Subcutaneous adipose tissue (tissue), 4 donors: ENCODE results near the gene GAL3ST2. TPM values are rescaled to one million over a fixed set of nuclear protein-coding genes. Genes with fewer than 3 reads are reported as not detected.

ENCODE experiments used
- total RNA-seq, 4 donors: library from RNA; depleted of rRNA; stranded (reverse); fragments of >200 nt; gene quantifications; one replicate each; pipeline ENCODE4 v1.1.0, GENCODE V29; 2016
- TF ChIP-seq, protein P1 (sequence below): fragments of 450-650 bp; IDR thresholded peaks from one replicate; pipeline ENCODE4 v1.5.1; 2016; ENCODE audit warnings: low read depth, mild to moderate bottlenecking, control low read depth, antibody characterized with exemption, moderate library complexity

Gene GAL3ST2
- total RNA-seq, 4 donors from 2014 or later = 2.2 TPM; not detected in 3

DNA sequence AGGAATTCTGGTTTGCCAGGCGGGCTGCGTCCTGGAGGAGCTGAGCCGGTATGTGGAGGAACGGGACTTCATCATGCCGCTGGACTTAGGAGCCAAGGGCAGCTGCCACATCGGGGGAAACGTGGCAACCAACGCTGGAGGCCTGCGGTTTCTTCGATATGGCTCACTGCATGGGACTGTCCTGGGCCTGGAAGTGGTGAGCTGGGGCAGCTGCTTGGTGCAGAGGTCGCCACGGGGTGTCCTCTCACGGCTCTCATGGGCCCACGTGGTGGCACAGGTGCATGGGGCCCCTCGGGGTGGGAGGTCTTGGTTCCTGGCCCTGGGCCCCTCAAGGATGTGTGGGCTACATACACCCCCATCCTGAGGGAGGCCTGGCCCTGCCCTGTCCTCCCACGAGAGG, 33.0 kb upstream of the GAL3ST2 start:
- TF ChIP-seq, protein P1, sequence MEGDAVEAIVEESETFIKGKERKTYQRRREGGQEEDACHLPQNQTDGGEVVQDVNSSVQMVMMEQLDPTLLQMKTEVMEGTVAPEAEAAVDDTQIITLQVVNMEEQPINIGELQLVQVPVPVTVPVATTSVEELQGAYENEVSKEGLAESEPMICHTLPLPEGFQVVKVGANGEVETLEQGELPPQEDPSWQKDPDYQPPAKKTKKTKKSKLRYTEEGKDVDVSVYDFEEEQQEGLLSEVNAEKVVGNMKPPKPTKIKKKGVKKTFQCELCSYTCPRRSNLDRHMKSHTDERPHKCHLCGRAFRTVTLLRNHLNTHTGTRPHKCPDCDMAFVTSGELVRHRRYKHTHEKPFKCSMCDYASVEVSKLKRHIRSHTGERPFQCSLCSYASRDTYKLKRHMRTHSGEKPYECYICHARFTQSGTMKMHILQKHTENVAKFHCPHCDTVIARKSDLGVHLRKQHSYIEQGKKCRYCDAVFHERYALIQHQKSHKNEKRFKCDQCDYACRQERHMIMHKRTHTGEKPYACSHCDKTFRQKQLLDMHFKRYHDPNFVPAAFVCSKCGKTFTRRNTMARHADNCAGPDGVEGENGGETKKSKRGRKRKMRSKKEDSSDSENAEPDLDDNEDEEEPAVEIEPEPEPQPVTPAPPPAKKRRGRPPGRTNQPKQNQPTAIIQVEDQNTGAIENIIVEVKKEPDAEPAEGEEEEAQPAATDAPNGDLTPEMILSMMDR = no peak

DNA sequence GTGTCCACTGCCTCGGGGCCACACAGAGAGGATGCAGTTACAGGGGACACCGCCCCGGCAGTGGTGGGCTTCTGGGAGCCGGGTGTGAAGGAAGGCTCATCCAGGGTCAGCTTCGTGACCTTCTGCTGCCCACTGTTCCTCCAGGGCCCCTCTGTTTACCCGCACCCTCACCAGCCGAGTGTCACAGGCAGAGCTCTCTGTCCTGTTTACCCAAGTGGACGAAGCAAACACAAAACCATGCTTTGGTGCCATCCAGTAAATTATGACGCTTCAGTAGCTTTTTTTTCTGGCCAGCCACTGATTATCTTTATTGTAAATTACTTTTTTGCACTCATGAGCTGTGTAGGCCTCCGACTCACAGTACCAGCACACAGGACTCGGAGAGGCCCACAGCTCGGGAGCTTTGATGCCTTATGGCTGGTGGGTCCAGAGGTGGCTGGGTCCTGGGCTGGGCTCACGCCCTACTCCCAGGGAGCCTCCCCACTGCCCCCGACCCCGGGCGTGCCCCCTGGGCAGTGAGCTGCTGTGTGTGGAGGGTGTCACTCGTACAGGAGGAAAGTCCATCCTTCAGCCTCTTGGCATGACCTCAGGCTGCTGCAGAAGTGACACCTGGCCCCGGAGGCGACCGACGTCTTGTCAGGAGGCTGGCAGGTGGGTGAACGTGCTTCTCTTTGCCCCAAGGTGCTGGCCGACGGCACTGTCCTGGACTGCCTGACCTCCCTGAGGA, 32.4 kb upstream of the GAL3ST2 start:
- TF ChIP-seq, protein P1 = no peak

DNA sequence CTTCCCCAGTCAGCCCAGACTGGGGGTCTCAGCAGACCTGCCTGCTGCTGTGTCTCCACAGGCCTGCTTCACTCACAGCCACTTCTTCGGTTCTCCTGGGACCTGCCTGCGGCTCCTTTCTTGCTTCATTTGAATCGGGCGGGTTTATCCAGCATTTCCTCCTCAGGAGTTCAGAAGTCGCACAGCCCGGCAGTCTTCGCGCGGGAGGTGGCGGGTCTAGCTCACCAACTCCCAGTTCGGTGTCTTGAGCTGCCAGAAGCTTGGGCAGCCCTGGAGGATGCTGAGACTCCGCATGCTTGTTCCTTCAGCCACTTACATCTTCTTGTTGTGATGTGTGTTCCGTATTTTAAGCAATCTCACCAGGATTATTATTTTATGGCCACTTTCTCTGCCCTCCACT, 31.3 kb upstream of the GAL3ST2 start:
- TF ChIP-seq, protein P1 = no peak

DNA sequence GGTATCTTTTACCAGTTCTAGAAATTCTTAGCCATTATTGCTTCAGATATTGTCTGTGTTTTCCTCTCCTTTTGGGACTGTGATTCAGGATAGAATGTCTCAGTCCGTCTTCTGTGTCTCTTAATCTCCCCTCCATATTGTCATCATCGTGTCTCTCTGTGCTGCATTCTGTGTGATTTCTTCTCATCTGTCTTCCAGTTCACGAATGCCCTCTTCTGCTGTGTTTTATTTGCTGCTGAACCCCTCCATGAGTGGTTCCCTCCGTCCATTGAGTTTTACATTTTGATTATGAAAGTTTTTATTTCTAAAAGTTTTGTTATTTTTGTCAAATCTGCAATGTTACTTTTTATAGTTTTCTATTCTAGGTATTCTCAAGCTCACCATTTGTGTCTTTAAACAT, 30.5 kb upstream of the GAL3ST2 start:
- TF ChIP-seq, protein P1 = no peak

DNA sequence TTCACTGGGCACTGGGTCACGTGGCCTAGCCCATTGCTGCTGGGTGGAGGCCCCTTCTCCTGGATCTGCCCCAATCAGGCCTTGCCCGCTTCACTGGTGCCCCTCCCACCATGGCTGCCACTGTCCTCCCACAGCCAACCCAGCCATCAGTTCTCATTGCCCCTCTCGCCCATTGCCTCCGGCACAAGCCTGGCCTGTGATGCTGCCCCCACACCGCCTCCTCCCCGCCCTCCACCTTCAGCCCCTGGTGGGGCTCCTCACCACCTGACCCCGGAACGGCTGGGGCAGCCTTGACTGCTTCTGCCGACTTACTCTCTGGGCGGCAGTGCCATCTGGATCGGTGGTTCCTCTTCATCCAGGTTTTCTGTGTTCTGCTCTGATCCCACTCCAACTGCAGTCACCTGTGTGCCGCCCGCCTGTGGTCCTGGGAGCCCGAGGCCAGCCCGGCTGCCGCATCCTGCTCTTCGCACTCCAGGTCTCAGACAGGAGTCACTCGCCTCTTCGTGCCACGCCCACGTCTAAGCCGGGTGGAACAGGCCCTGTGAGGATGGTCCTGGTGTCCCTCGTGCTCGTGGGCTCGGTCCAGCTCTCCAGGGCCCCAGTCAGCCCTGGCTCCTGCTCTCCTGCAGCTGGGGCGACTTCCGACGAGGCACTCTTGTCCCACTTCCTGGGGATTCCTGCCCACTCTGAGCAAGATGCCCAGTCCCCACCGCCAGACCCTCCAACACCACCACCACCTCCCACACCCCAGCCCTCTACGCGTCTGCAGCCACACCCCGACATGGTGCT, 28.0 kb upstream of the GAL3ST2 start:
- TF ChIP-seq, protein P1 = no peak

DNA sequence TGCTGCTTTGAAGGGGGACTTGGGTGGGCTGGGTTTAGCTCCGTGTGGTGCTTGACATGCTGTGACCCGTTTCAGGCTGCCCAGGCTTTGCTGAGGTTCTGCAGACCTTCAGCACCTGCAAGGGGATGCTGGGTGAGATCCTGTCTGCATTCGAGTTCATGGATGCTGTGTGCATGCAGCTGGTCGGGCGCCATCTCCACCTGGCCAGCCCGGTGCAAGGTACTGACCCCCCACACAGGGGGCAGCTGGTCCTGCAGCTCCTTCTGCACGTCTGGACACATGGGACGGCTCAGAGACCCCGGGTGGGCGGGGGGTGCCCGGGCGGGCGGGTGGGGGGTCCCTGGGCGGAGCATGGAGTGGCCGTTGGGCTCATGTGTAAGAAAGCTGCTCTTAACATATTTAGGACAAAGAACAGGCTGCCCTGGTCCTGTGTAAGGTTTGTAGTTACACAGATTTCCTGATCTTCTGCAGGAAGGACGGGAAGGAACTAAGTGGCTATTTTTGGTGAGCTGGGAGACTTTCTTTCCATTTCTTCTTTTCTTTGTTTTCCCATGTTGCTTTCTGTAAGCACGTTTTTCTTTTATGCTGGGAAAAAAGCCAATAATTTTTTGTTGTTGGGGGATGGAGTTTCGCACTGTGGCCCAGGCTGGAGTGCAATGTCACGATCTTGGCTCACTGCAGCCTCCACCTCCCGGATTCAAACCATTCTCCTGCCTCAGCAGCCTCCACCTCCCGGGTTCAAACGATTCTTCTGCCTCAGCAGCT, 26.4 kb upstream of the GAL3ST2 start:
- TF ChIP-seq, protein P1 = no peak

DNA sequence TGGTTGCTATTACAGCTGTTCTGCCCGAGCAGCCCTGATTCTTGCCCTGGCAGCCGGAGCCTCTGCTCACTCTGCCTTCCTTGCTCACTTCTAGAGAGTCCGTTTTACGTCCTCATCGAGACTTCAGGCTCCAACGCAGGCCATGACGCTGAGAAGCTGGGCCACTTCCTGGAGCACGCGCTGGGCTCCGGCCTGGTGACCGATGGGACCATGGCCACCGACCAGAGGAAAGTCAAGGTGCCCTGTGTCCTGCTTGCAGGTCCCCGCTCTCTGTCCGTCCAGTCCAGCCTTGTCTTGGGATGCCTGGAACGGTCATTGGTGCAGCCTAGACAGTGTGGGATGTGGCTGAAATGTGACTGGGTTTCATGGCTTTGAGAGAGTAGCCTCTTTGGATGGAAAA, 25.5 kb upstream of the GAL3ST2 start:
- TF ChIP-seq, protein P1 = no peak
